ENCODE results near the gene PDE4D. TPM values are rescaled to one million over a fixed set of nuclear protein-coding genes. Genes with fewer than 3 reads are reported as not detected.

PDE4D gene
- total RNA-seq, 1 experiment from 2014 or later: 3.6 TPM

DNA sequence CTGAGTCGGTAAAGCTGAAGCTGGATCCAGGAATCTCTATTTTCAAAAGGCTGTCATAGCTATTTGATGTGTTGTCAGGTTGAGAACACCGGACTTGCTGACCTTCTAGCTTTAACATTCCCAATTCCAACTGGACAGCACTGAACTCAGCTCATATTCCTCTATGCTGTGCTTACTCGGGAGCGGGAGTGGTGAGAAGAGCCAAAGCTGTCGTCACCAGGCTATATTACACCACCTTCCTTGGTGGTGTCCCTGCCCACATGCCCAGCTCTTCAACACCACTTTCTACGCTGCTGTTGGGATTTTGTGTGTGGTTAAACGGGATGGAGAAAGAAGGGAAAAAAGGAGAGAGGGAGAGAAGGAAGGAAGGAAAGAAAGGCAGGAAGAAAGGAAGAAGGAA lies 657.1 kb downstream of the PDE4D start:
- DNase-seq (no peak), ATAC-seq (no peak)
- Histone ChIP-seq H2AFZ (ENCODE audit: low read length) (no peak overlapping the region), H3K36me3 (ENCODE audit: low read depth, low read length) (no peaks in the 10 kb centered on the region), H3K4me1 (ENCODE audit: insufficient read depth, low read length) (no peaks in the 10 kb centered on the region; the same call in 1 of the 2 replicates), H3K79me2 (ENCODE audit: low read length) (no peaks in the 10 kb centered on the region), H3K9me3 (ENCODE audit: low read length) (no peaks in the 10 kb centered on the region), H3K9ac (ENCODE audit: low read length) (no peak overlapping the region), H3K27me3 (ENCODE audit: low read length) (no peaks in the 10 kb centered on the region), H4K20me1 (ENCODE audit: low read length) (no peaks in the 10 kb centered on the region), H3K4me3 (ENCODE audit: low read length) (no peak overlapping the region), H3K4me2 (ENCODE audit: low read length) (no peak overlapping the region), H3K27ac (ENCODE audit: low read length) (no peak overlapping the region), H3K9me2 (replicated peaks; ENCODE audit: low read length) (no peaks in the 10 kb centered on the region), H3F3A (ENCODE audit: low read length, unreplicated experiment) (no peaks in the 10 kb centered on the region)
- TF ChIP-seq EZH2phosphoT487 (IDR thresholded peaks at IDR 0.05; ENCODE audit: borderline replicate concordance, low read length): no peak
- TF ChIP-seq, protein P1, sequence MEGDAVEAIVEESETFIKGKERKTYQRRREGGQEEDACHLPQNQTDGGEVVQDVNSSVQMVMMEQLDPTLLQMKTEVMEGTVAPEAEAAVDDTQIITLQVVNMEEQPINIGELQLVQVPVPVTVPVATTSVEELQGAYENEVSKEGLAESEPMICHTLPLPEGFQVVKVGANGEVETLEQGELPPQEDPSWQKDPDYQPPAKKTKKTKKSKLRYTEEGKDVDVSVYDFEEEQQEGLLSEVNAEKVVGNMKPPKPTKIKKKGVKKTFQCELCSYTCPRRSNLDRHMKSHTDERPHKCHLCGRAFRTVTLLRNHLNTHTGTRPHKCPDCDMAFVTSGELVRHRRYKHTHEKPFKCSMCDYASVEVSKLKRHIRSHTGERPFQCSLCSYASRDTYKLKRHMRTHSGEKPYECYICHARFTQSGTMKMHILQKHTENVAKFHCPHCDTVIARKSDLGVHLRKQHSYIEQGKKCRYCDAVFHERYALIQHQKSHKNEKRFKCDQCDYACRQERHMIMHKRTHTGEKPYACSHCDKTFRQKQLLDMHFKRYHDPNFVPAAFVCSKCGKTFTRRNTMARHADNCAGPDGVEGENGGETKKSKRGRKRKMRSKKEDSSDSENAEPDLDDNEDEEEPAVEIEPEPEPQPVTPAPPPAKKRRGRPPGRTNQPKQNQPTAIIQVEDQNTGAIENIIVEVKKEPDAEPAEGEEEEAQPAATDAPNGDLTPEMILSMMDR (conservative IDR thresholded peaks at IDR 0.05; ENCODE audit: low read depth, low read length): no peak
- no peak for TF ChIP-seq EZH2 (IDR thresholded peaks at IDR 0.05; ENCODE audit: low read length, unreplicated experiment)
- ChIA-PET POLR2A (ENCODE audit: unreplicated experiment) (no interaction called here), CTCF (no interaction called here)
- intact Hi-C loops (cut with micrococcal nuclease): no loop called here
- BruUV-seq (replicated peaks): no TSS peak

DNA sequence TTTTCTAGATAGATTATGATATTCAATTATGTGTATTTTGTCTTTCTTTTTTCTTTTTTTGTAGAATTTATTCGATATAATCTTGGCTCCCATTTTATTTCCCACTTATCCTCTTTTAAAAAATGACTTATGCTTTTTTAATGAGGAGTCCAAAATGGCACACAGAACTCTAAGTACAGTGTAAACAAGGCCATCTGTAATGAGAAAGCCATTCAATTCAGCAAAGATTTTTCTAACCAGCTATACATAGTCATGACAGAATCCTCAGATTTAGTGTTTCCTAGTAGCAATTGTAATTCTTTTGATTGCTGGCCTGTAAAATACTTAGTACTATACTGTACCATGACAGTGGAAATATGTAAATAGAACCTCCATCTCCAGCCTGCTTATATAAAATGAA lies 659.3 kb downstream of the PDE4D start:
- DNase-seq: no peak
- Histone ChIP-seq H3K4me2 (ENCODE audit: low read length) (no peak overlapping the region), H2AFZ (ENCODE audit: low read length) (no peak overlapping the region), H3K9me2 (replicated peaks; ENCODE audit: low read length) (no peaks in the 10 kb centered on the region), H3K36me3 (ENCODE audit: low read depth, low read length) (no peaks in the 10 kb centered on the region), H3F3A (ENCODE audit: low read length, unreplicated experiment) (no peaks in the 10 kb centered on the region), H3K4me1 (ENCODE audit: insufficient read depth, low read length) (no peaks in the 10 kb centered on the region; the same call in 1 of the 2 replicates), H3K9me3 (ENCODE audit: low read length) (no peaks in the 10 kb centered on the region), H3K9ac (ENCODE audit: low read length) (no peak overlapping the region), H3K4me3 (ENCODE audit: low read length) (no peak overlapping the region), H3K27me3 (ENCODE audit: low read length) (no peaks in the 10 kb centered on the region), H3K27ac (ENCODE audit: low read length) (no peak overlapping the region), H3K79me2 (ENCODE audit: low read length) (no peaks in the 10 kb centered on the region), H4K20me1 (ENCODE audit: low read length) (no peaks in the 10 kb centered on the region)
- ChIA-PET POLR2A (ENCODE audit: unreplicated experiment) (no interaction called here), CTCF (no interaction called here)
- BruUV-seq (replicated peaks): no TSS peak
- no peak for ATAC-seq
- no peak for TF ChIP-seq EZH2 (IDR thresholded peaks at IDR 0.05; ENCODE audit: low read length, unreplicated experiment)
- intact Hi-C loops (cut with micrococcal nuclease): no loop called here

DNA sequence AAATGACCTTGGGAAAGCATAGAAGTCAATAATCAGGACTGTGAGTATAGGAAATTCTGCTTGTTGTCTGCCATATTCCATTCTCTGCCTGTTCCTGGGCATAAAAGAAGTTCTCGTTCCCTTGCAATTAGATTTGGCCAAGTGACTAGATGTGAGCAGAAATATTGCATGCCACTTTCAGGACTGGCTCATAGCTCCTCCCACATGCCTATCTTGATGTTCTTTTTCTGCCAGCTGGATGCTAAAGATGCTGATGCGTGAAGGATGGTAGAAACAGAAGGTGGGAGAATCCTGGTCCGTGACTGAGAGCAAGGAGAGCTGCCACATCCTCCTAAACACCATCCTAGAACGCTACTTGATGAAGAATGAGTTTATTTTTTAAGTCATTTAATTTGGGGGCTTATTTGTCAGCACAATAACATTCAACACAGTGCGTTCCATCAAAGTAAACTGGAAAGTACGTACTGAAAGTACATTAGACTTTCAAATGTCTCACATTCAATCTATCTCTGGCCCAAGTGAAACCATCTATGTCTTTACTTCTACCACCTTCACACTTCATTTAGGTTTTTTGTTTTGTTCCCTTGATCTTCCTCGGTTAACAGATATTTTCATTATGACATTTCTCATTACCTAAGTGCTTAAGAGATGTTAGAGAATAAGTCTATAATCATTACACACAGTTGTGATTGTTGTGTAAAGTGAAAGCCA lies 662.1 kb downstream of the PDE4D start:
- H3F3A ChIP-seq (ENCODE audit: low read length, unreplicated experiment): no peaks in the 10 kb centered on the region
- POLR2A ChIA-PET (ENCODE audit: unreplicated experiment): interaction anchor here (0.6 kb wide), 1 partner anchor 166 kb away, joined by 3 read pairs; no protein-coding TSS in a partner anchor
- H4K20me1 ChIP-seq (ENCODE audit: low read length): no peaks in the 10 kb centered on the region
- CTCF ChIA-PET: no interaction called here
- H3K79me2 ChIP-seq (ENCODE audit: low read length): no peaks in the 10 kb centered on the region
- BruUV-seq (replicated peaks): no TSS peak
- TF ChIP-seq EZH2phosphoT487 (IDR thresholded peaks at IDR 0.05; ENCODE audit: borderline replicate concordance, low read length) (no peak), EZH2 (IDR thresholded peaks at IDR 0.05; ENCODE audit: low read length, unreplicated experiment) (no peak)
- TF ChIP-seq, protein P1 (conservative IDR thresholded peaks at IDR 0.05; ENCODE audit: low read depth, low read length): no peak
- H2AFZ ChIP-seq (ENCODE audit: low read length): no peak overlapping the region
- no peak overlapping the region for H3K9ac ChIP-seq (ENCODE audit: low read length)
- no peaks in the 10 kb centered on the region for H3K36me3 ChIP-seq (ENCODE audit: low read depth, low read length)
- H3K4me2 ChIP-seq (ENCODE audit: low read length): no peak overlapping the region
- ATAC-seq (no peak), DNase-seq (no peak)
- no peak overlapping the region for H3K4me3 ChIP-seq (ENCODE audit: low read length)
- no peaks in the 10 kb centered on the region for H3K4me1 ChIP-seq (ENCODE audit: insufficient read depth, low read length)
- H3K27ac ChIP-seq (ENCODE audit: low read length): no peak overlapping the region
- no peaks in the 10 kb centered on the region for H3K9me2 ChIP-seq (replicated peaks; ENCODE audit: low read length)
- no peaks in the 10 kb centered on the region for H3K9me3 ChIP-seq (ENCODE audit: low read length)
- no peaks in the 10 kb centered on the region for H3K27me3 ChIP-seq (ENCODE audit: low read length)
- intact Hi-C loops (cut with micrococcal nuclease): no loop called here
